CD4-positive, alpha-beta T cell (primary cell): ENCODE results near the gene ZBTB6. TPM values are rescaled to one million over a fixed set of nuclear protein-coding genes. Genes with fewer than 3 reads are reported as not detected.

Experiments
- ATAC-seq: fragments of 200-7000 bp; cut with Tn5 transposase; one replicate; pipeline ENCODE4 v1.10.0; 2022; ENCODE audit warnings: mild to moderate bottlenecking; ENCODE audit not compliant: poor library complexity
- CTCF ChIA-PET: fragments of 350-600 bp; sonication (Branson Sonifier 250); formaldehyde crosslinking; loops from one replicate; lab custom pipeline; 2021; ENCODE audit warnings: antibody characterized with exemption, inconsistent platforms; lab: Charles Lee
- POLR2A ChIA-PET: fragments of 350-600 bp; sonication (Branson Sonifier 250); formaldehyde crosslinking; loops from one replicate; lab custom pipeline; 2021; ENCODE audit warnings: antibody characterized with exemption, inconsistent platforms; lab: Charles Lee
- DNase-seq, 14 experiments: peaks; one replicate each; pipeline ENCODE4 v3.0.0-alpha.2; 2013 to 2020; ENCODE audit warnings: mixed read lengths in 2 of 14
- H3K27ac ChIP-seq, 2 donors: one replicate each; pipeline versions ENCODE4 v1.5.1 to v1.7.0; 2013; ENCODE audit warnings: low read length in 2 of 2, low read depth in 1 of 2, mild to moderate bottlenecking in 1 of 2
- H3K27me3 ChIP-seq, 2 experiments: 1 replicate in 1 of 2; 2 replicates in 1 of 2; pipeline versions ENCODE4 v1.6.1 to v1.7.0; 2013; ENCODE audit warnings: low read length in 2 of 2, control low read depth in 1 of 2, mild to moderate bottlenecking in 1 of 2, moderate library complexity in 1 of 2; ENCODE audit not compliant: insufficient read depth in 2 of 2, control insufficient read depth in 1 of 2
- H3K36me3 ChIP-seq: one replicate; pipeline ENCODE4 v1.6.1; 2013; ENCODE audit warnings: low read length, control low read depth; ENCODE audit not compliant: insufficient read depth
- H3K4me1 ChIP-seq: one replicate; pipeline ENCODE4 v1.6.1; 2013; ENCODE audit warnings: low read length, control low read depth; ENCODE audit not compliant: insufficient read depth
- H3K4me3 ChIP-seq: one replicate; pipeline ENCODE4 v1.5.1; 2013; ENCODE audit warnings: mild to moderate bottlenecking, low read length, moderate library complexity
- H3K9me3 ChIP-seq, 2 experiments: 1 replicate in 1 of 2; 2 replicates in 1 of 2; pipeline versions ENCODE4 v1.6.1 to v1.7.0; 2013; ENCODE audit warnings: low read length in 2 of 2, mild to moderate bottlenecking in 2 of 2, control low read depth in 1 of 2, moderate library complexity in 1 of 2; ENCODE audit not compliant: control insufficient read depth in 1 of 2, insufficient read depth in 1 of 2
- H3K27ac Mint-ChIP-seq: one replicate; pipeline ENCODE4 v1.8.0; 2020; ENCODE audit warnings: mixed read lengths
- H3K27me3 Mint-ChIP-seq: one replicate; pipeline ENCODE4 v1.8.0; 2021; ENCODE audit warnings: mixed read lengths
- H3K36me3 Mint-ChIP-seq: one replicate; pipeline ENCODE4 v1.8.0; 2021; ENCODE audit warnings: low read depth, mixed read lengths
- H3K4me1 Mint-ChIP-seq: one replicate; pipeline ENCODE4 v1.8.0; 2021; ENCODE audit warnings: low read depth, mixed read lengths
- H3K4me3 Mint-ChIP-seq: one replicate; pipeline ENCODE4 v1.8.0; 2020; ENCODE audit warnings: mild to moderate bottlenecking, mixed read lengths
- H3K9me3 Mint-ChIP-seq: one replicate; pipeline ENCODE4 v1.8.0; 2020; ENCODE audit warnings: mixed read lengths
- intact Hi-C, 2 experiments: fragments of 100-400 bp; cut with DNase I in 1 of 2; cut with micrococcal nuclease in 1 of 2; formaldehyde crosslinking; loops; one replicate each; pipeline versions ENCODE4 v1.15.1 to v1.9.0; 2023 to 2025; cut with DNase I, micrococcal nuclease
- total RNA-seq, 174 experiments: library from RNA in 2 of 174; stranded (reverse) in 2 of 174; gene quantifications; one replicate each; pipeline ENCODE4 v1.2.3 and lab custom pipeline; 2021 to 2026
- TF ChIP-seq, protein P1 (sequence below): fragments of 200-600 bp; IDR thresholded peaks from one replicate; pipeline ENCODE4 v1.8.0; 2022; ENCODE audit warnings: antibody characterized with exemption, mild to moderate bottlenecking

ZBTB6 gene
- total RNA-seq, 2 experiments from 2014 or later: 3.6 to 3.9 TPM

DNA sequence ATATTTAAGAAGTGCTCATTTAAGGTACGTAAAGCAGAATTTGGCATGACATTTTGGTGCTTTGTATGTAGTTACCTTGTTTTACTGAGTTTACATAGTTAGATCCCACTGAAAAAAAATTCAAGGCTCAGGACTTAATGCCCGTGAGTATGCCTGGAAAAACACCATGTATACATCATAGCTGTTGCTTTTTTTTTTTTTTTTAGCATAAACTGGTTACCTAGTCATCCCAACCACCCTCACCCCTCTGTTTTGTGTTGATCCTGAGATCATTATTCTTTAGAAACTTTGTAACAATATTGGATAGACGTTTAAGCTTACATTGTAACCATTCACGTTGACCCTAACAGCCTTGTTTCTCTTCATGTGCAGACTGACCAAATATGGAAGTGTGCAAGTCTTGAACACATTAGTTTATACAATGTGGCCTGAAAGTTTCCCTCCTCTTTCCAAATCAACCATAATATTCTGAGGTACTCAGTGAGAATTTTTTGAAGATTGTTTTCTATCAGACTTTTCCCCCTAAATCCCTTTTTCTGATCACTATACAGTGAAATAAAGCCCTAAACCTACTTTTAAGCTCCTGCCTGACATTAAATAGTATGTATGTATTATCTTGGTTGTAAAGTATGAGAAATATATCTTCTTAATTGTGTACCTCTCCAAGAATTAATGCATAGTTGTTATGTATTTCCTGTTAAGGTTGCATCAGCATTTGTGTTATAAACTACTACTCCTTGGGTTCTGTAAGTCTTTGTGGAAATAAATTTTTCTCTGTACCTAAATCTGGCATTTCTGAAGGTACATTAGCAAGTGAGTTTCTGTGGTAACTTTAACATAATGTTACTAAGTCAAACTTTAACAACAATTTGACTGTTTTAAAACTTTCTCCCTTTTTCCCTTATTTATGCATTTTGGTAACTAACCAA lies 32.1 kb upstream of the ZBTB6 start:
- ChIA-PET POLR2A (no interaction called here), CTCF (no interaction called here)
- Mint-ChIP-seq H3K9me3 (no peaks in the 10 kb centered on the region), H3K36me3 (peaks cover 25% of the 10 kb centered on the region), H3K27me3 (no peaks in the 10 kb centered on the region), H3K27ac (peak overlapping the region; percentile 30), H3K4me3 (peak overlapping the region; percentile 52), H3K4me1 (peaks cover 63% of the 10 kb centered on the region)
- no peak overlapping the region for H3K27ac ChIP-seq
- ATAC-seq (no peak), DNase-seq (no peak)
- no peaks in the 10 kb centered on the region for H3K27me3 ChIP-seq
- intact Hi-C loops: loop anchor here in 1 of 2 experiments (5.0 kb wide), 2 partner anchors 42 to 118 kb away; partner anchors contain the start of gene PDCL
- no peak overlapping the region for H3K4me3 ChIP-seq
- H3K9me3 ChIP-seq: no peaks in the 10 kb centered on the region
- peaks cover 17% of the 10 kb centered on the region for H3K4me1 ChIP-seq
- TF ChIP-seq, protein P1, sequence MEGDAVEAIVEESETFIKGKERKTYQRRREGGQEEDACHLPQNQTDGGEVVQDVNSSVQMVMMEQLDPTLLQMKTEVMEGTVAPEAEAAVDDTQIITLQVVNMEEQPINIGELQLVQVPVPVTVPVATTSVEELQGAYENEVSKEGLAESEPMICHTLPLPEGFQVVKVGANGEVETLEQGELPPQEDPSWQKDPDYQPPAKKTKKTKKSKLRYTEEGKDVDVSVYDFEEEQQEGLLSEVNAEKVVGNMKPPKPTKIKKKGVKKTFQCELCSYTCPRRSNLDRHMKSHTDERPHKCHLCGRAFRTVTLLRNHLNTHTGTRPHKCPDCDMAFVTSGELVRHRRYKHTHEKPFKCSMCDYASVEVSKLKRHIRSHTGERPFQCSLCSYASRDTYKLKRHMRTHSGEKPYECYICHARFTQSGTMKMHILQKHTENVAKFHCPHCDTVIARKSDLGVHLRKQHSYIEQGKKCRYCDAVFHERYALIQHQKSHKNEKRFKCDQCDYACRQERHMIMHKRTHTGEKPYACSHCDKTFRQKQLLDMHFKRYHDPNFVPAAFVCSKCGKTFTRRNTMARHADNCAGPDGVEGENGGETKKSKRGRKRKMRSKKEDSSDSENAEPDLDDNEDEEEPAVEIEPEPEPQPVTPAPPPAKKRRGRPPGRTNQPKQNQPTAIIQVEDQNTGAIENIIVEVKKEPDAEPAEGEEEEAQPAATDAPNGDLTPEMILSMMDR: no peak
- H3K36me3 ChIP-seq: peaks cover 2% of the 10 kb centered on the region

DNA sequence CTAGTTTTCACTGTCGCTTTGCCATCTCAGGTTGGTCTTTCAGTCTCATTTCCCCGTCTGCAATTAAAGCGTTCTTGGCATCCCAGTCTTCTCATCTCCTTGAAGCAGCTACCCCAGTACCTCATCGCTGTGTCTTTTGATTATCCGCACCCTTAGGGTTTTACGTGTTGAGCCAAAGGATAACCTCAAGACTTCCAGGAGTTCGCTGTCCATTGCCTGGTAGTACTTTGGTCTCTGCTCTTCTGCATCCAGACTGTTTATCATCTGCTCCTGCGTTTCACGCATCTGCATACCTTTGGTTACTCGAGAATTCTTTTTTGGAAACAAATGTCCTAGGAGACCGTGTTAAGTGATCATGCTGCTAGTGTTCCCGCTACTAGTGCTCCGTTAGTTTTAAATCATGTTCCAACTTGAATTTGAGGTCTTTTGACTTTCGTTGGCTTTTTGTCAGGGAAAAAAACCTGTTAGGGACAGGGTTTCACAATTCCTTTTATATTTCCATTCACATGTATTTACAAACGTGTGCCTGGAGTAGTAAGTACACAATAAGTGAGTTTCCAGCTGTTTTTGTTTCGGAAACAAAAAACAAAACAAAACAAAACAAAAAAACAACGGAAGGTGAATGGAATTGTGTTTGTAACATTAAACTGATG lies 28.6 kb upstream of the ZBTB6 start:
- CTCF ChIA-PET: interaction anchor here (1.0 to 2.1 kb wide), 3 partner anchors 10 to 49 kb away, joined by 3 to 9 read pairs (median 7); partner anchors contain the start of genes ZBTB26 and ZBTB6
- Mint-ChIP-seq H3K36me3 (peaks cover 30% of the 10 kb centered on the region), H3K4me3 (peak overlapping the region; percentile 91), H3K27ac (peak overlapping the region; percentile 88), H3K9me3 (no peaks in the 10 kb centered on the region), H3K4me1 (peaks cover 41% of the 10 kb centered on the region), H3K27me3 (no peaks in the 10 kb centered on the region)
- ATAC-seq (no peak), DNase-seq (peak in 1 of 14 experiments; percentile 11)
- intact Hi-C loops: loop anchor here (2.0 to 5.0 kb wide), 3 partner anchors 29 to 114 kb away; partner anchors contain the start of genes PDCL (in 1 of the 2), RC3H2 (in 1 of the 2) and ZBTB6 (in 1 of the 2)
- no peaks in the 10 kb centered on the region for H3K9me3 ChIP-seq
- no peaks in the 10 kb centered on the region for H3K27me3 ChIP-seq
- H3K4me1 ChIP-seq: peaks cover 19% of the 10 kb centered on the region
- H3K4me3 ChIP-seq: peak overlapping the region; percentile 89
- TF ChIP-seq, protein P1: no peak
- POLR2A ChIA-PET: interaction anchor here (0.6 to 4.2 kb wide), 12 partner anchors 10 to 677 kb away, joined by 3 to 62 read pairs (median 5); partner anchors contain the start of genes MRRF, RBM18, RC3H2 and ZBTB26
- H3K36me3 ChIP-seq: peaks cover 13% of the 10 kb centered on the region
- H3K27ac ChIP-seq: peak overlapping the region; percentile 57 to 80
